Measurements from ENCODE around the gene FAM131B.

Gene FAM131B

GRCh38 chr7:143397710-143398530 lies 35.4 kb upstream of the FAM131B start:
- TF ChIP-seq SPI1 (IDR thresholded peaks at IDR 0.05; ENCODE audit: borderline replicate concordance, low read depth) (no peak), GABPA (IDR thresholded peaks at IDR 0.05; ENCODE audit: low read depth) (no peak), POLR2AphosphoS5 (IDR thresholded peaks at IDR 0.05; ENCODE audit: low read depth) (no peak)
- TF ChIP-seq, protein P1, sequence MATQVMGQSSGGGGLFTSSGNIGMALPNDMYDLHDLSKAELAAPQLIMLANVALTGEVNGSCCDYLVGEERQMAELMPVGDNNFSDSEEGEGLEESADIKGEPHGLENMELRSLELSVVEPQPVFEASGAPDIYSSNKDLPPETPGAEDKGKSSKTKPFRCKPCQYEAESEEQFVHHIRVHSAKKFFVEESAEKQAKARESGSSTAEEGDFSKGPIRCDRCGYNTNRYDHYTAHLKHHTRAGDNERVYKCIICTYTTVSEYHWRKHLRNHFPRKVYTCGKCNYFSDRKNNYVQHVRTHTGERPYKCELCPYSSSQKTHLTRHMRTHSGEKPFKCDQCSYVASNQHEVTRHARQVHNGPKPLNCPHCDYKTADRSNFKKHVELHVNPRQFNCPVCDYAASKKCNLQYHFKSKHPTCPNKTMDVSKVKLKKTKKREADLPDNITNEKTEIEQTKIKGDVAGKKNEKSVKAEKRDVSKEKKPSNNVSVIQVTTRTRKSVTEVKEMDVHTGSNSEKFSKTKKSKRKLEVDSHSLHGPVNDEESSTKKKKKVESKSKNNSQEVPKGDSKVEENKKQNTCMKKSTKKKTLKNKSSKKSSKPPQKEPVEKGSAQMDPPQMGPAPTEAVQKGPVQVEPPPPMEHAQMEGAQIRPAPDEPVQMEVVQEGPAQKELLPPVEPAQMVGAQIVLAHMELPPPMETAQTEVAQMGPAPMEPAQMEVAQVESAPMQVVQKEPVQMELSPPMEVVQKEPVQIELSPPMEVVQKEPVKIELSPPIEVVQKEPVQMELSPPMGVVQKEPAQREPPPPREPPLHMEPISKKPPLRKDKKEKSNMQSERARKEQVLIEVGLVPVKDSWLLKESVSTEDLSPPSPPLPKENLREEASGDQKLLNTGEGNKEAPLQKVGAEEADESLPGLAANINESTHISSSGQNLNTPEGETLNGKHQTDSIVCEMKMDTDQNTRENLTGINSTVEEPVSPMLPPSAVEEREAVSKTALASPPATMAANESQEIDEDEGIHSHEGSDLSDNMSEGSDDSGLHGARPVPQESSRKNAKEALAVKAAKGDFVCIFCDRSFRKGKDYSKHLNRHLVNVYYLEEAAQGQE (IDR thresholded peaks at IDR 0.05; ENCODE audit: insufficient replicate concordance, low read depth), result no peak
- TF ChIP-seq, protein P2, sequence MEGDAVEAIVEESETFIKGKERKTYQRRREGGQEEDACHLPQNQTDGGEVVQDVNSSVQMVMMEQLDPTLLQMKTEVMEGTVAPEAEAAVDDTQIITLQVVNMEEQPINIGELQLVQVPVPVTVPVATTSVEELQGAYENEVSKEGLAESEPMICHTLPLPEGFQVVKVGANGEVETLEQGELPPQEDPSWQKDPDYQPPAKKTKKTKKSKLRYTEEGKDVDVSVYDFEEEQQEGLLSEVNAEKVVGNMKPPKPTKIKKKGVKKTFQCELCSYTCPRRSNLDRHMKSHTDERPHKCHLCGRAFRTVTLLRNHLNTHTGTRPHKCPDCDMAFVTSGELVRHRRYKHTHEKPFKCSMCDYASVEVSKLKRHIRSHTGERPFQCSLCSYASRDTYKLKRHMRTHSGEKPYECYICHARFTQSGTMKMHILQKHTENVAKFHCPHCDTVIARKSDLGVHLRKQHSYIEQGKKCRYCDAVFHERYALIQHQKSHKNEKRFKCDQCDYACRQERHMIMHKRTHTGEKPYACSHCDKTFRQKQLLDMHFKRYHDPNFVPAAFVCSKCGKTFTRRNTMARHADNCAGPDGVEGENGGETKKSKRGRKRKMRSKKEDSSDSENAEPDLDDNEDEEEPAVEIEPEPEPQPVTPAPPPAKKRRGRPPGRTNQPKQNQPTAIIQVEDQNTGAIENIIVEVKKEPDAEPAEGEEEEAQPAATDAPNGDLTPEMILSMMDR (IDR thresholded peaks at IDR 0.05; ENCODE audit: insufficient read depth, low read length), result no peak
- no peak for DNase-seq (ENCODE audit: low read depth in 1 of 2, low spot score in 1 of 2)
- no peak overlapping the region for H3K27ac ChIP-seq (replicated peaks)
- no peaks in the 10 kb centered on the region for H3K27me3 ChIP-seq (ENCODE audit: insufficient read depth, poor library complexity, severe bottlenecking)
- no peak overlapping the region for H3K4me3 ChIP-seq (replicated peaks; ENCODE audit: insufficient read depth, low read length)

GRCh38 chr7:143396625-143397556 lies 34.4 kb upstream of the FAM131B start:
- no peak for DNase-seq (ENCODE audit: low read depth in 1 of 2, low spot score in 1 of 2)
- TF ChIP-seq, protein P1 (IDR thresholded peaks at IDR 0.05; ENCODE audit: insufficient replicate concordance, low read depth), result no peak
- TF ChIP-seq, protein P2 (IDR thresholded peaks at IDR 0.05; ENCODE audit: insufficient read depth, low read length), result no peak
- TF ChIP-seq SPI1 (IDR thresholded peaks at IDR 0.05; ENCODE audit: borderline replicate concordance, low read depth), result no peak
- no peak for TF ChIP-seq GABPA (IDR thresholded peaks at IDR 0.05; ENCODE audit: low read depth)
- TF ChIP-seq POLR2AphosphoS5 (IDR thresholded peaks at IDR 0.05; ENCODE audit: low read depth), result no peak

GRCh38 chr7:143396182-143396581 lies 33.7 kb upstream of the FAM131B start:
- TF ChIP-seq GABPA (IDR thresholded peaks at IDR 0.05; ENCODE audit: low read depth) (no peak), SPI1 (IDR thresholded peaks at IDR 0.05; ENCODE audit: borderline replicate concordance, low read depth) (no peak), POLR2AphosphoS5 (IDR thresholded peaks at IDR 0.05; ENCODE audit: low read depth) (no peak)
- TF ChIP-seq, protein P1 (IDR thresholded peaks at IDR 0.05; ENCODE audit: insufficient replicate concordance, low read depth), result no peak
- TF ChIP-seq, protein P2 (IDR thresholded peaks at IDR 0.05; ENCODE audit: insufficient read depth, low read length), result no peak
- Histone ChIP-seq H3K27me3 (ENCODE audit: insufficient read depth, poor library complexity, severe bottlenecking) (no peaks in the 10 kb centered on the region), H3K4me3 (replicated peaks; ENCODE audit: insufficient read depth, low read length) (no peak overlapping the region), H3K27ac (replicated peaks) (no peak overlapping the region)
- no peak for DNase-seq (ENCODE audit: low read depth in 1 of 2, low spot score in 1 of 2)

More at GRCh38 chr7:143396625-143397556, 34.4 kb upstream of the FAM131B start:
- Histone ChIP-seq H3K4me3 (replicated peaks; ENCODE audit: insufficient read depth, low read length) (no peak overlapping the region), H3K27me3 (ENCODE audit: insufficient read depth, poor library complexity, severe bottlenecking) (no peaks in the 10 kb centered on the region), H3K27ac (replicated peaks) (no peak overlapping the region)
